ENCODE data around the gene KCNG2. TPM values are rescaled to one million over a fixed set of nuclear protein-coding genes. Genes with fewer than 3 reads are reported as not detected.

Gene KCNG2
- total and polyA plus RNA-seq, 2 of the 8 experiments (the other 6 are each of a cell fraction or from before 2014, with no cell fraction given): 0.19 to 0.74 TPM

- H3K9me3 ChIP-seq (ENCODE audit: insufficient read depth in 2 of 2, low read depth in 1 of 2, low read length in 1 of 2): no peaks in the 10 kb centered on the region
- H3K14ac ChIP-seq (ENCODE audit: insufficient read length): no peak overlapping the region
- no peak for DNase-seq (ENCODE audit: low read depth in 1 of 2, low spot score in 2 of 2)
- H4K20me1 ChIP-seq (replicated peaks in 1 of 2; ENCODE audit: control insufficient read depth in 1 of 2, insufficient read depth in 2 of 2, low read length in 2 of 2): peaks cover 0 to 5% of the 10 kb centered on the region in 2 experiments
- no peak for TF ChIP-seq KDM5A (IDR thresholded peaks at IDR 0.05; ENCODE audit: low read length)
- TF ChIP-seq SIN3A (conservative IDR thresholded peaks at IDR 0.05 in 1 of 2, IDR thresholded peaks at IDR 0.05 in 1 of 2; ENCODE audit: low read depth in 1 of 2, low read length in 2 of 2): no peak
- H3K4me3 ChIP-seq (ENCODE audit: extremely low read depth in 1 of 4, insufficient read depth in 2 of 4, low read depth in 3 of 4, low read length in 4 of 4): no peak overlapping the region
- H2BK20ac ChIP-seq (ENCODE audit: low read length): no peak overlapping the region
- H3K27me3 ChIP-seq (replicated peaks in 1 of 4; ENCODE audit: control insufficient read depth in 3 of 4, extremely low read depth in 1 of 4, insufficient read depth in 3 of 4, low read length in 3 of 4): no peaks in the 10 kb centered on the region; a peak in 1 of 7 replicates
- H2BK120ac ChIP-seq (replicated peaks; ENCODE audit: low read depth, low read length): no peak overlapping the region
- no peak for FAIRE-seq
- H3K56ac ChIP-seq (replicated peaks; ENCODE audit: insufficient read length, low read depth, low read length): no peak overlapping the region
- H2AFZ ChIP-seq (ENCODE audit: low read length): no peak overlapping the region
- no peak overlapping the region for H3K23ac ChIP-seq (ENCODE audit: insufficient read length)
- no peak overlapping the region for H3K4me2 ChIP-seq (ENCODE audit: insufficient read depth in 1 of 2, low read depth in 2 of 2, low read length in 2 of 2)
- H3K23me2 ChIP-seq (ENCODE audit: low read depth, low read length): no peaks in the 10 kb centered on the region
- no peak overlapping the region for H4K5ac ChIP-seq (ENCODE audit: insufficient read length, low read depth, low read length)
- no peak overlapping the region for H3K18ac ChIP-seq (ENCODE audit: extremely low read depth, low read length)
- no peak overlapping the region for H2AK5ac ChIP-seq (ENCODE audit: low read depth, low read length)
- H3K79me1 ChIP-seq (ENCODE audit: low read depth, low read length): no peaks in the 10 kb centered on the region
- H3K4ac ChIP-seq (replicated peaks; ENCODE audit: insufficient read length, low read depth, low read length): no peak overlapping the region
- WGBS, 2 experiments (ENCODE audit: extremely low coverage in 1 of 2, insufficient coverage in 1 of 2, insufficient read length in 1 of 2, insufficient replicate concordance in 2 of 2, low coverage in 1 of 2, low lambda C conversion rate in 2 of 2, missing lambda C conversion rate in 1 of 2): 85% methylated on average over 18 of the region's 18 CpGs; no CpG with 5 or more reads in 1 of the 2 experiments
- H3K79me2 ChIP-seq (ENCODE audit: control insufficient read depth in 1 of 2, insufficient read depth in 2 of 2, low read length in 2 of 2): no peaks in the 10 kb centered on the region
- no peak overlapping the region for H2BK5ac ChIP-seq (ENCODE audit: low read depth, low read length)
- H4K91ac ChIP-seq (replicated peaks; ENCODE audit: insufficient read length, low read length): no peak overlapping the region
- ChIA-PET POLR2A (ENCODE audit: partially characterized antibody) (interaction anchor here (0.8 kb wide), 1 partner anchor 414 kb away, joined by 4 read pairs; no protein-coding TSS in a partner anchor), CTCF (ENCODE audit: partially characterized antibody) (no interaction called here)
- no peaks in the 10 kb centered on the region for H3K36me3 ChIP-seq (ENCODE audit: control insufficient read depth in 2 of 4, insufficient read depth in 4 of 4, low read length in 3 of 4)
- H3K27ac ChIP-seq (ENCODE audit: low read depth, low read length): no peak overlapping the region
- no peak overlapping the region for H2BK15ac ChIP-seq (ENCODE audit: low read length)
- no peak overlapping the region for H4K8ac ChIP-seq (ENCODE audit: extremely low read depth, insufficient read depth, low read length)
- no peak overlapping the region for H2BK12ac ChIP-seq (ENCODE audit: low read depth, low read length)
- no peak overlapping the region for H3K9ac ChIP-seq (replicated peaks in 1 of 4; ENCODE audit: extremely low read depth in 1 of 4, low read depth in 3 of 4, low read length in 3 of 4)
- no peaks in the 10 kb centered on the region for H3K4me1 ChIP-seq (replicated peaks in 1 of 4; ENCODE audit: control insufficient read depth in 3 of 4, insufficient read depth in 4 of 4, low read length in 3 of 4)
Measured at GRCh38 chr18:79818631-79819030, 20.9 kb downstream of the KCNG2 start.

Measured in H1 (cell line).